Activated CD8-positive, alpha-beta memory T cell treated with anti-CD3 and anti-CD28 coated beads for 36 hours (primary cell): ENCODE measurements around the gene MRPL34. TPM values are rescaled to one million over a fixed set of nuclear protein-coding genes. Genes with fewer than 3 reads are reported as not detected.

Experiments used
- CTCF ChIA-PET: fragments of 350-600 bp; sonication (Branson Sonifier 250); formaldehyde crosslinking; loops from one replicate; lab custom pipeline; 2021; ENCODE audit warnings: antibody characterized with exemption; lab: Charles Lee
- POLR2A ChIA-PET: fragments of 350-600 bp; sonication (Branson Sonifier 250); formaldehyde crosslinking; loops from one replicate; lab custom pipeline; 2021; ENCODE audit warnings: antibody characterized with exemption; lab: Charles Lee
- total RNA-seq, 2 experiments: library from RNA; stranded (reverse); gene quantifications; one replicate each; pipeline ENCODE4 v1.2.3, GENCODE V29; 2021

The MRPL34 gene
- total RNA-seq, 2 experiments from 2014 or later, result 126 to 132 TPM

DNA sequence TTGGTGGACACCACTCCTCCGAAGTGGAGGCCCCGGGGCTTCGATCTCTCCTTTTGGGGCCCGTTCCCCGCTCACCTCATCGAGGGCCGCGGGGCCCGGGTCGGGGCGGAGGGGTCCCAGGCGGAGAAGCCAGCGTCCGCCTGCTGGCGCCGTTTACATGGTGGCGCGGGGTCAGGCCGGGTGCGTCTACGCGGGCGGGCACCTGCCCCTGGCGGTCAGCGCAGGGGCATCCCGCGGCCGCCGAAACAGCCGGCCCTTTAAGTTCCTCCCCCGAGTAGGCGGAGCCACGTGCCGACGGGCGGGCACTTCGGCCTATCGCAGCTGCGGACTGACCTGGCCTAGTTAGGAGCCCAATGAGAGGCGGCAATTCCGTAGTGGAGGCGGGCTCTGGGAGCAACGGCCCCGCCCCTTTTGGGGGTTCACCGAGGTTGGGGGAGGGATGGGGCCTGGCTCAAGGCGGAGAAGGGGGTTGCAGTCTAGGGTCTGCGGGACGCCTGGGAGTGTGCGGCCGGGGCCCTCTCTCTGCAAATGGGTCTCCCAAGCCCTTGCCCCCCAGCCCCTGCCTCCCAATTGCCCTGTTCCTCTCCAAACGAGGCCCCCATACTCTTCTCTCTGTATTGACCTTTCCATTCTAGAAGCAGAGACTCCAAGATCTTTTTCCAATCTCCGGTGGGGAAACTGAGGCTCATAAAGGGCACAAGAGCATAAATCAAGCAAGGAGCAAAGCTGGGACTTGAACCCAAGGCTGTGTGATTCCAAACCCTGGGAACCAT, 2.3 kb upstream of the MRPL34 start, which contains the start of gene ABHD8:
Gene ABHD8 (minus strand): TSS at position 259 of the 773 bp plus-strand sequence. CDS start 1,809 bp downstream, outside the sequence.
- CTCF ChIA-PET, result interaction anchor here (0.6 to 2.2 kb wide), 5 partner anchors 8 to 83 kb away, joined by 3 to 14 read pairs (median 5); no protein-coding TSS in a partner anchor
- POLR2A ChIA-PET, result interaction anchor here (0.5 kb wide), 2 partner anchors 39 to 992 kb away, joined by 4 to 6 read pairs; no protein-coding TSS in a partner anchor

DNA sequence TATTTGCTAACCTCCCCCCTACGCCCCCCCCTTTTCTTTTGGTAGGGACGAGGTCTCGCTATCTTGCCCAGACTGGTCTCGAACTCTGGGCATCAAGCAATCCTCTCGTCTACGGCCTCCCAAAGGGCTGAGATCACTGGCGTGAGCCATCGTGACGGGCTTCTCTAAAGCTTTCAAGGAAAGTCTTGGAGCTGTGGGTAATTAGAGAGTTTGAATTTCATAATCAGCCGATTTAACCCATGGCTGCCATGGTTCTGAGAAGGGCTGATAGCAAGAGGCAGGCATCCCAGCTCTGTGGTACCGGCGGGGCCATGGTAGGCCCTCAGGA, 1.8 kb upstream of the MRPL34 start:
- ChIA-PET POLR2A (interaction anchor here (0.5 kb wide), 2 partner anchors 39 to 992 kb away, joined by 4 to 6 read pairs; no protein-coding TSS in a partner anchor), CTCF (interaction anchor here (0.6 to 2.2 kb wide), 5 partner anchors 8 to 82 kb away, joined by 3 to 14 read pairs (median 5); no protein-coding TSS in a partner anchor)

DNA sequence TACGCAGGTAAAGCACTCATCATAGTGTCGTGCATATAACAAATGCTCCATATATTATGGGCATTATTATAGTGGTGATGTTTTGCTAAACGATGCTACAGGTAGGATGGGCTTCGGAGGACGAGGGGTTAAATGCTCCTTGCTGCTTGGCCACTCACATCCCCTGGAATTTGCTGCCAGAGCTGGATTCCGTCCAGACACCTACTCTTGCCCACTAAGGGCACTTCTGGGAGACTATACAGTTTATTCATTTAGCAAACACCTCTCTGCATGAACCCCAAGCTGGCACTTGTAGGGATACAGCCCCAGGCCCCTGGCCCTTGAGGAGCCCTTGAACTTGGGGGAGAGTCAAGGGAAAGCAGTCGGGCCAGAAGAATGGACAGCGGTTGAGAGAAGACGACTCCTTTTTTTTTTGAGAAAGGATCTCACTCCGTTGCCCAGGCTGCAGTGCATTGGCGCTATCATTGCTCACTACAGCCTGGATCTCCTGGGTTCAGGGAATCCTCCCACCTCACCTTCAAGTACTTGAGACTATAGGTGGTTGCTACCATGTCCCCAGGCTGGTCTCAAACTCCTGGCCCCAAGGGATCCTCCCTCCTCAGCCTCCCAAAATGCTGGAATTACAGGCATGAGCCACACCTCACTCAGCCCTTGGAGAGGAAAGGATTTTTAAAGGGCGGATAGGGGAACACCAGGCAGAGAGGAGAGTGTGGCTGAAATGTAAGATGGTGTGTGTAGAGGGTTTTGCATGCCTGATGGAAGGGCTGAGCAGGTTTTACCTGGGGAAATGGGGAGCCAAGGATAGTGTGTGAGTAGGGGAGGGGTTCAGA, 1.1 kb upstream of the MRPL34 start:
- ChIA-PET POLR2A (interaction anchor here (0.5 to 1.0 kb wide), 4 partner anchors 10 to 38 kb away, joined by 3 to 6 read pairs (median 4); partner anchors contain the start of gene BABAM1), CTCF (interaction anchor here (0.6 to 2.2 kb wide), 12 partner anchors 9 to 1464 kb away, joined by 3 to 16 read pairs (median 4); no protein-coding TSS in a partner anchor)

DNA sequence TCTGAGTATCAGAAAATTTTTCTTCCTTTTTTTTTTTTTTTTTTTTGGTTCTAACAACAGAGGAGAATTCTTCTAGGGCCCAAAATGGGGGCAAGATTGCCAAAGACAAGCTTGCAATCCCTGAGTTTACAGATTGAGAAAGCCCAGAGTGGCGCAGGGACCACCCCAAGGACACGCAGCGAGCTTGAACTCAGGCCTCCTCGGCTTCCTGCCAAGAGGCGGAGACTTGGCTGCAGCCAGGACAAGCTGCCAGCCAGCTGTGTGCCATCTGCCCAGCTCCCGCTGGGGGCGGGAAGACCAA, 506 bp upstream of the MRPL34 start:
- CTCF ChIA-PET, result interaction anchor here (0.6 to 2.1 kb wide), 11 partner anchors 10 to 1463 kb away, joined by 3 to 16 read pairs (median 4); partner anchors contain the start of genes ANKLE1 and ANO8
- POLR2A ChIA-PET, result interaction anchor here (0.7 to 1.0 kb wide), 3 partner anchors 11 to 38 kb away, joined by 3 to 4 read pairs (median 4); partner anchors contain the start of gene BABAM1

DNA sequence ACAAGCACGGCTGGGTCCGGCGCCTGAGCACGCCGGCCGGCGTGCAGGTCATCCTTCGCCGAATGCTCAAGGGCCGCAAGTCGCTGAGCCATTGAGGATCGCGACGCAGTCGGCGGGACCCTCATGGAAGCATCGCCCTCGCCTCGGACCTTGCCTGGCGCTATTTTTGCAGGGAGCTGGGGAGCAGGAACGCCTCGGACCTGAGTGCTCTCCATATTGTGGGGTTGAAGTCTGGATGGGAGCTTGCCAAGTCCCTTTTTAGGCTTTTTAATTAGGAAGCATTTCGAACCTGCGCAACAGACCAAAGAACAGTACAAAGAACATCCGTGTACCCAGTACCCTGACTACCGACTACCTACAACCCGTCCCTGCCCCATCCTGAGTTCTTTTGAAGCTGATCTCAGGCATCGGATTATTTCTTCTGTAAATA, 628 bp downstream of the MRPL34 start:
- POLR2A ChIA-PET, result interaction anchor here (0.6 to 0.7 kb wide), 2 partner anchors 13 to 32 kb away, joined by 4 read pairs; no protein-coding TSS in a partner anchor

DNA sequence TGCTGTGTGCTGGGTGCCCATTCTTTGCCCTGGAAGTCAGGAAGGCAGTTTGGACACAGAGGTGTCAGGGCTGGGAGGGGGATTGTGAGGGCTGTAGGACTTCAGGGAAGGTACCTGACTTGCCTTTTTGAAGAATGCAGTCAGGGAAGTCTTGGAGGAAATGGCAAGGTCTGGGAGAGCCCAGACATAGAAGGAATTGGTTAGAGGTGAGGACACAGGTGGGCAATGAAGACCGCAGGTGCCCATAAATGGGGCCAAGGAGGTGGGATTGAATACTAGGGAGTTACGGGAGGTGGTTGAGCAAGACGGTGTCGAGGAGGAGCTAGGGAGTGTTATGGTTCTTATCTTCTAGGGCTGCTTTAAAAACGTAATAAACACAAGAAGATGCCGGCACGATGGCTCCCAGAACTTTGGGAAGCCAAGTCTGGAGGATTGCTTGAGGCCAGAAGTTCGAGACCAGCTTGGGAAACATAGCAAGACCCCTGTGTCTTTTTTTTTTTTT, 2.3 kb downstream of the MRPL34 start:
- CTCF ChIA-PET, result interaction anchor here (0.7 kb wide), 1 partner anchor 137 kb away, joined by 3 read pairs; no protein-coding TSS in a partner anchor
- POLR2A ChIA-PET, result interaction anchor here (0.6 kb wide), 1 partner anchor 972 kb away, joined by 12 read pairs; no protein-coding TSS in a partner anchor

More for the DNA sequence above, 628 bp downstream of the MRPL34 start:
- CTCF ChIA-PET, result interaction anchor here (0.6 to 1.3 kb wide), 2 partner anchors 11 to 25 kb away, joined by 5 to 7 read pairs; partner anchors contain the start of gene ANKLE1

DNA sequence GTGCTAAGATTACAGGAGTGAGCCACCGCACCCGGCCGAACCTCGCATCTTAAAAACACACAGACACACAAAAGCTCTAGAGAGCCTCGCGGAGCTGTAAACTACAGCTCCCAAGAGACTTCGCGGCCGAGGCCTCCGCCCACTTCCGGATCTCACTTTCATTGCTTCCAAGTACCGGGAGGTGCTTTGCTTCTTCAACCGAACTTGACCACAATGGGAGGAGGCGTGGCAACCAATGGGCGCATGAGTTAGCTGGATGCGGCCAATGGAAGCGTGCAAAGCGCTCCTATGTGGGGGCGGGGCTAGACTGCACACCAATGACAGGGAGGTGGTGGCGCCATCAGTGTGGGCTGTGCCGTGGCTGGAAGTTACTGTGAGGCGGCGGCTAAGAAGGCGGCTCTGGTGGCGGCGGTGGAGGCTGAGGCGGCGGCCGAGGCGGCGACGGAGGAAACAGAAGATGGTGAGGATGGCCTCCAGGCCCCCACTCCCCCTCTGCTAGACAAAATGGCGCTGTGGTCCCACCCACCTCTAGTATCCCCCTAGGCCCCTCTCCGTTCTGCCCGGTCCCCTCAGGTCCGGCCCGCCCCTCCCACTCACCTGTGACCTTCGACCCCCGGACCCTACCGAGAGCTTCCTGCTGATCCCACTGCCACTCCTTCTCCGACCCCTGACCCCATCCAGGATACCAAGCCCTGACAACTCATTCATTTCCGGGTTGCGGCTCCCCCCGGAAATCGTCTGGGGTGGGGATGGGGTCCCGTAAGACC, 3.7 kb downstream of the MRPL34 start, which contains the start of gene DDA1:
Gene DDA1 (plus strand): TSS at position 366 of the 767 bp plus-strand sequence. CDS start 92 bp downstream, at position 458.
- ChIA-PET POLR2A (interaction anchor here (0.5 to 1.2 kb wide), 8 partner anchors 19 to 967 kb away, joined by 3 to 4 read pairs (median 3); partner anchors contain the start of genes ANO8 and GTPBP3), CTCF (interaction anchor here (0.5 to 1.4 kb wide), 8 partner anchors 11 to 325 kb away, joined by 3 to 6 read pairs (median 3); partner anchors contain the start of gene ANO8)

DNA sequence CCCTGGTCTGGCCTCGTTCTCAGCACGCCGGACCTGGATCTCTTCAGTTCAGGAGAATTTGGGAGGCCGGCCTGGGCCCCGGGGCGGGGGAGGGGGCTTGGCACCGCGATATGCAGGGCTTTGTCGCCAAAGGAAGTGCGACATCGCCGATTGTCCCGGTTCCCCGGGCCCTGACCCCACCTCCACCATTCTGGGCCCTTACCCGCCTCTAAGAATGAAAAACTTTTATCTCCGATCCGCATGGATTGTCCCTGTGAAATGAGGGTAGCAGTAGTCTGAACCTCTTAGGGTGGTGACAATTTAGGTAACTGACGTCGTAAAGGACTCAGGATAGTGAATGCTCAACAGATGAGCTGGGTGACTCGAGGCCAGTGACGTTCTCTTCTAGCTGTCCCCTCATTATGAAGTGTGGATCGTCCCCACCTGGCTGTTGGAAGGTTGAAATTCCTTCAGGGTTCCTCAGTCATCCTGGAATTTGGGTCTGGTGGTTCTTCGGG, 4.3 kb downstream of the MRPL34 start:
- POLR2A ChIA-PET, result interaction anchor here (0.5 to 1.2 kb wide), 3 partner anchors 18 to 86 kb away, joined by 3 to 4 read pairs (median 3); partner anchors contain the start of gene ANO8
- CTCF ChIA-PET, result interaction anchor here (0.6 to 1.4 kb wide), 4 partner anchors 11 to 139 kb away, joined by 3 to 6 read pairs (median 4); no protein-coding TSS in a partner anchor

DNA sequence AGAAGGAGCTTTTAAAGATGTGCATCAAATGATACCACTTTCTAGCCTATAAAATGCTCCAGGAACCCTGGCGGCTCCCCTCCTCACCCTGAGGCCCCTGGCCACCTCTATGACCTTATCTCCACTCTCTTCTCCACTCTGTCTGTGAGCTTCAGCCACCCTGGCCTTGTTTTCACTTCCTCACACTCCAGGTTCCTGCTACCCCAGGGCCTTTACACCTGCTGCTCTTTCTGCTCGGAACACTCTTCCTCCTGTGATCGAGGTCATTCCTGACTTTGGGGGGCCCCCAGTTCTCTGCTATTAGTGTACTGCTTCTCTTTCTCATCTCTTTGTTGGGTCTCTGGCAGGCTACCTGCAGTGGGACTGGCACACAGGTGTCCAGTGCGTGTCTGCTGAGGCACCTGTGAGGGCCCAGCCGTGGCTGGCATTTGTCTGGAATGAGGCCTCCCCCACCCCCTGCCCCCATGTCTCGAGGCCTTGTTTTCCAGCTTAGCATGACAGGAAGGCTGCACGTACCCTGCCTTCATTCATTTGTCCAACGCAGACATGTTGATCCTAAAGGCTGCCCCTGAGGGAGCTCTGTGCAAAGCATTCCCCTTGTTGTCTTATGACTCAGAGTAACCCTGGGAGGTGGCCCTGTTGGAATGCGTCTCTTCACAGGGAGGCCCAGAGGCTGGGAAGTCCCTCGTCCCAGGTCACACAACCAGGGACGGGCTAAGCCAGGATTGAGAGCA, 6.0 kb downstream of the MRPL34 start:
- ChIA-PET POLR2A (interaction anchor here (0.6 kb wide), 1 partner anchor 23 kb away, joined by 3 read pairs; no protein-coding TSS in a partner anchor), CTCF (interaction anchor here (0.6 kb wide), 1 partner anchor 573 kb away, joined by 3 read pairs; no protein-coding TSS in a partner anchor)

DNA sequence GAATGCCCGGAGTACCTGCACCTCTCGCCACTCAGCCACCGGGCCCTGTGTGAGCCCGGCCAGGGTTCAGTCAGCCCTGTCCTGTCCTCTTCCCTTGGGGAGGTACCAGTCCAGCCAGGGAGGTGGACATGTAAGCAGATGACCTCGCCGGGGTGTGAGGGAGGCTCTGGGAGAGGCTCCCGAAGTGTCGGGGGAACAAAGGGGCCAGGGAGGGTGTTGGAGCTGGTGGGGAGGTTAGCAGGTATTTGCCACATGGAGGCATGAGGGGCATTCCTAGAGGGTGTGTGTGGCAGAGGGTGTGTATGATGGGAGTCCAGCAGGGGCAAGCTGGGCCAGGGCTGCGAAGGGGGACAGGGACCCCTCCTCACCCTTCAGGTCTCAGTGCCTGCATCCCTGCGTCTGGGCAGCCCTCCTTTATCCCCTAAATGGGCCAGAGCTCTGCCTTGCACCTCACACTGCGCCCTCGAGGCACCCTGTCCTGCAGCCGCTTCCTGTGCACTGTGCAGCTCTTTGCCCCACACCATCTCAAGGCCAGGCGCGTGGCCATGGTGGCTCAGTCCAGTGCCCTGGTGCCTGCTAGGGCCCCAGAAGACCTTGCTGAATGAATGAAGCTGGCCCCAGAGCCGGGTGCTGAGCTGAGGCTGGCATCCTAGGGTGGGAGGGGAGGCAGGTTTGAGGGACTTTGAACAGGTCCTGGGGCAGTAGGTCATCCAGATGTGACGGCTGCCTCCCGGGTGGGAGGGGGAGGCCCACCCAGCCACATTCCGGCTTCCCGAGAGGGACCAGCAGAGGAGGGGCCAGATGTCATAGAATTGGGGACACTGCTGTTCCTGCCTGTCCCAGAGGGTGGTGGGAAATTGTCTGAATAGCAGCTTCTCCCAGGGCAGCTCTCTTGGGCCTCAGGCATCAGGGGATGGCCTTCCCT, 6.8 kb downstream of the MRPL34 start:
- ChIA-PET POLR2A (interaction anchor here (0.6 to 0.9 kb wide), 3 partner anchors 16 to 54 kb away, joined by 3 to 4 read pairs (median 3); no protein-coding TSS in a partner anchor), CTCF (interaction anchor here (0.6 kb wide), 2 partner anchors 31 to 72 kb away, joined by 3 to 4 read pairs; no protein-coding TSS in a partner anchor)

DNA sequence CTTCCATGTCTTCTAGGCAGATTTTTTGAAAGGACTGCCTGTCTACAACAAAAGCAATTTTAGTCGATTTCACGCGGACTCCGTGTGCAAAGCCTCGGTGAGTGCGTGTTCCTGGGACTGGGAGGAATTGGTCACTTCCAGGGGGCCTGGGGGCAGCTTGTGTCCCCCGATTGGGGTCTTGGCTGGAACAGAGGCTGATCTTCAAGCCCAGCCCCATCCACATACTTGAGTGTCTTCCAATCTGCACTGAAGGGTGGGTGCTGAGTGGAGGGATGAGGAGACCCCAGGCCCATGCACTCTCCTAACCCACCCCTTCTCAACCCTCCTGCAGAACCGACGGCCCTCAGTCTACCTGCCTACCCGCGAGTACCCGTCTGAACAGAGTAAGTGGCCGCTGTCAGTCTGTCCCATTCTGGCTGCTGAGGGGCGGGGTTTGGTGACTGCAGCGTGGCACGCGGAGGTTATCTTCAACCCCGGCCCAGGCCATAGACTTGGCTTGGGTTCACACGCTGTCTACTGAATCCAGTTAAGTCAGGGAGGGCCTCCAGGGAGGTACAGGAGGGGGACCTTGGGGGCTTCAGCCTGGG, 8.4 kb downstream of the MRPL34 start:
- ChIA-PET POLR2A (no interaction called here), CTCF (no interaction called here)

DNA sequence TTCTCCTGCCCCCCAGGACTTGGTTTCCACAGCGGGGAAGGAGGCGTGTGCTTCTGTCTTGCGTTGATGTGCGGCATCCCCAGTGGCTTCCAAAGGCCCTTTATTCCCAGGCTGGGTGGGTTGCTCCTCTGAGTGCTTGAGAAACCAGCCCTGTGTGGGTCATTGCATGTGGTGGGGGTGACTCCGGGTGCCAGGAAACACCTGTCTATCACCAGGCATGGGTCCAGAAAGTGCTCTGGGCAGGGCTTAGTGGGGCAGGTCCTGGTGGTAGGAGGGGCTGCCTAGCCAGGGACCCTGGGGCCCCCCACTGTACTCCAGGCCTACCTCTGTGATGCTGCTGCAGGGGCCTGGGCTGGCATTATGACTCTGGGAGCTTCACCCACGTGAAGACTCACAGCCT, 13.3 kb downstream of the MRPL34 start:
- ChIA-PET CTCF (no interaction called here), POLR2A (interaction anchor here (0.6 kb wide), 1 partner anchor 13 kb away, joined by 4 read pairs; no protein-coding TSS in a partner anchor)

DNA sequence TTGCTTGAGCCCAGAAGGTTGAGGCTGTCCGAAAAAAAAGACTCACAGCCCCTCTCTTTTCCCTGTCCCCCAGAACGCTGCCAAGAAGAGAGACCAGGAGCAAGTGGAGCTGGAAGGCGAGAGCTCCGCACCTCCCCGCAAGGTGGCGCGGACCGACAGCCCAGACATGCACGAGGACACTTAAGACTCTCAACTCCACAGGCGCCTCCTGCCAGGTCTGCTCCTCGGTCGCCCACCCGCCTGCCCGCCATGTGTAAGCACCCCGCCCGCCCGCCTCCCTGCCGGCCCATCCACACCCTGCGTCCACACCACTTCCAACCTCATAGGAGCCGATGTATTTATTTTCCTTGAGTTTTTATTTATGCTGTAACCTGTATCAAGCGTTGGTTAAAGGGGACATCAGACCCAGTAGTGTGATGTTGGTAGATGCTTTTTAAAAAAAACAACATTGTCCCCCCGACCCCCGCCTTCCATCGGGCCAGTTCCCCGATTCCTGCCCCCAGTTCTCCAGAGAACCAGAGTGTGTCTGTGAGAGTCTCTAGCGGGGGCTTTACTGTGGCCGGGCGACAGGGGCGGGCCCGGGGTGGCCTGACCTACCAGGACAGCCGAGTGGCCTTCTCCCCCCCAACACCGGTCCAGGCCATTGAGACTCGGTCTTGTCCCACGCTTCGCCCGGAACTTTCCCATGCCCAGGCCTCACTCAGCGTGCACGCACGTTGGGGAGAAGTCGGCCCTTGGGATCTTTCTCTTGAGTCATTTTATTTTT, 14.0 kb downstream of the MRPL34 start:
- POLR2A ChIA-PET, result interaction anchor here (0.6 kb wide), 1 partner anchor 13 kb away, joined by 4 read pairs; no protein-coding TSS in a partner anchor
- CTCF ChIA-PET, result no interaction called here

DNA sequence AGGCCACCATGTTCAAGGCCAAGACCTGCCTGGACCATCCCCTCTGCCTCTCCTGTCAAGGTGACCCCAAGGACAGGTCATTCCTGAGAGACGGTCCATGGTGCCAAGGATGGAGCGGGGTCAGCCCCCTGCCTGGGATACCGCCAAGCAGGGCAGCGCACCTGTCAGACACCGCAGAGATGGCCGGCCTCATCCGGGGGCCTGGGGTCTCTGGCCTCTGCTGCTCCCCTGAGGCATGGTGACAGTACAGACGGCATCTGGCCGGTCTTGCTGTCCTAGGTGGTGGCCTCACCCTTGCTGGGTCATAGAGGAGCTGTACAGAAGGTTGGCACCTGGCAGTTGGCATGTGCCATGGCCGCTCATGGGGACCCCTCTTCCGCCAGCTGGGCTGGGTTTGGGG, 14.8 kb downstream of the MRPL34 start:
- POLR2A ChIA-PET, result no interaction called here
- CTCF ChIA-PET, result interaction anchor here (0.9 kb wide), 1 partner anchor 10 kb away, joined by 3 read pairs; no protein-coding TSS in a partner anchor
